ENCODE data around the gene SSH3. TPM values are rescaled to one million over a fixed set of nuclear protein-coding genes. Genes with fewer than 3 reads are reported as not detected.

SSH3 gene
- total RNA-seq, 1 experiment from 2014 or later = 10.0 TPM

DNA sequence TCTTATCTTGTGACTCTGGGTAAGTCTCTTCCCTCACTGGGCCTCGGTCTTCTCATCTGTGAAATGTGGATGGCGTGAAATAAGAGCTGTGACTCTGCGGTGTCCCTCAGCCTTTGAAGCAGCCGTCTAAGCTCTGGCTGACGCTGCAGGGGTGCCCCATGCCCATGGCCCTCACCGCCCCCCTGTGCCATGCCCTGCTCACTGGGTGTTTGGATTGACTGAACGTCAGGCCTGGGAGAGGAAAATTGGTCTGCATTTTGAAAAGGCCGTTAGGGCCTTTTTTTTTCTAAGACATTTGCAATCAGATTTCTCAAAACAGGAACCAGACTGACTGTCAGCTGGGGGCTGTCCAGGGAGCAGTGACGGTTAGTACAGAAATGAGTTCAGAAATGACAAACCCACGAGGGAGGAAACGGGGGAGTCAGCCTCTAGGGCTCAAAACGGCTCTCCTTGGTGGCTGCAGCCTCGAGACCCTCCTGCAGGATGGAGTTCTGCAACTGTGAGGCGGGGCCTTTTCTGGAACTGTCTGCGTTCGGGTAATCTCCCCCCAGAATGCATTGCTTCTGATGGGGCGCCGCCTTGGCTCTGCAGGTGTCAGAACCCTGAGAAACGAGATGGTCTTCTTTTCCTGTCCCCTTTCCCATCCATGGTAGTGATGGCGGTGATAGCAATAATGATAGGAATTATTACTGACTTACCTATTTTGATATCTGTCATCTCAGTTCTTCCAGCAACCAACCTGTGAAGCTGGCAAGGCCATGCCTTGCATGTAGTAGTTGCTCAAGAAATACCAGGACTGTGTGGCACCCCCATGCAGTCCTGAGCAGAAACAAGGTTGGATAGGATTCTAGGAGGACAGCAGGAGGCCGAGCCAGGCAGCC is 35.0 kb upstream of the SSH3 start:
- DNase-seq (ENCODE audit: low spot score) = no peak

DNA sequence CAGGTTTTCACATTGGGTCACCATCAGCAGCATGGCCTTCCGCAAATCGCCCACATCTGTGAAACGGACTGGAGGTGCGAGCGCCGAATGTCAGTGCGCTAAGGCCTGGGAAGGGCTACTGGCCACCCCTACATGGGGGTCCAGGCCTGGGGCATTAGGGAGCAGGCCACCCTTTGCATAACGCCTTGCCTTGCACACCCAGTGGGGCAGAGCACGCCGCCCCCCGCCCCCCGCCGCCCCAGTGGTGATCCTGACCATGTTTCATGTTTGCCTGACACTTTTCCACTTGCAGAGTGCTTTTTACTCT is 34.4 kb upstream of the SSH3 start:
- no peak for DNase-seq (ENCODE audit: low spot score)

DNA sequence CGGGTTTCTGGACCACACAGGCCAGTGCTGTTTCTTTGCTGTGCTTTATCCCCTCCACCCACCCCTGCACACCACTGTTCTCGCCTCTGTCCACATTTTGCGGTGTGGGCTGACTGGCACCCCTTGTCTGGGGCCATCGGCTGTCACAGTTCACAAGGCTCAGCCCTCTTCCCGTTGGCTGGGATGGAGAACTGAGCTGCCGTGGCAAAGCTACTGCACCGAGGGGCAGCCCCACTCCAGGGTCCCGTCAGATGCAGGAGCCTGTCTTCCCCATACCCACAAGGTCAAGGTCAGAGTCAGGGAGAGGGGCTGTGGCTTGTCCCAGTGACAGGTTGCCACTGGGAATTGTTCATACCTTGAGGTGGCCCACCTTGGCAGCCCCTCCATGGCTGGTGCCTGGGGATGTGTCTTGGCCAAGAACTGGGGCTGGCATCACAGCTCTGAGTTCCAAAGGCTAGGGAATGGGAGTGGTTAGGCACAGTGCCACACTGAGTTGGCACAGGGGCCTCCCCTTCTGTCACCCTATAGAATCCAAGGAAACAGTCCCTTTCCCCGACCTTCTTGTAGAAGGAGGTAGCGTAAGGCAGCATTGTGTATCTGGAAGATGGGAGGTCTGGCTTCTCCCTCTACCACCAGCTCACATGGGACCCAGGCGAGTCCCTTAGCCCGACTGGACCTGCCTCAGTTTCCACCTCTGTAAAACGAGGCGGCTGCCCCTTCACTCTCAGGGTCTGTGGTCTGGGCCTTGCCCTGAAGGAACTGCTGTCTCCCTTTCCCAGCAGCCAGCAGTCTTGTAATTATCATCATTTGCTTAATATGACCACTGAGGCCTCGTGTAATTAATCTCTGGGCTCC is 33.7 kb upstream of the SSH3 start:
- DNase-seq (ENCODE audit: low spot score) = no peak

DNA sequence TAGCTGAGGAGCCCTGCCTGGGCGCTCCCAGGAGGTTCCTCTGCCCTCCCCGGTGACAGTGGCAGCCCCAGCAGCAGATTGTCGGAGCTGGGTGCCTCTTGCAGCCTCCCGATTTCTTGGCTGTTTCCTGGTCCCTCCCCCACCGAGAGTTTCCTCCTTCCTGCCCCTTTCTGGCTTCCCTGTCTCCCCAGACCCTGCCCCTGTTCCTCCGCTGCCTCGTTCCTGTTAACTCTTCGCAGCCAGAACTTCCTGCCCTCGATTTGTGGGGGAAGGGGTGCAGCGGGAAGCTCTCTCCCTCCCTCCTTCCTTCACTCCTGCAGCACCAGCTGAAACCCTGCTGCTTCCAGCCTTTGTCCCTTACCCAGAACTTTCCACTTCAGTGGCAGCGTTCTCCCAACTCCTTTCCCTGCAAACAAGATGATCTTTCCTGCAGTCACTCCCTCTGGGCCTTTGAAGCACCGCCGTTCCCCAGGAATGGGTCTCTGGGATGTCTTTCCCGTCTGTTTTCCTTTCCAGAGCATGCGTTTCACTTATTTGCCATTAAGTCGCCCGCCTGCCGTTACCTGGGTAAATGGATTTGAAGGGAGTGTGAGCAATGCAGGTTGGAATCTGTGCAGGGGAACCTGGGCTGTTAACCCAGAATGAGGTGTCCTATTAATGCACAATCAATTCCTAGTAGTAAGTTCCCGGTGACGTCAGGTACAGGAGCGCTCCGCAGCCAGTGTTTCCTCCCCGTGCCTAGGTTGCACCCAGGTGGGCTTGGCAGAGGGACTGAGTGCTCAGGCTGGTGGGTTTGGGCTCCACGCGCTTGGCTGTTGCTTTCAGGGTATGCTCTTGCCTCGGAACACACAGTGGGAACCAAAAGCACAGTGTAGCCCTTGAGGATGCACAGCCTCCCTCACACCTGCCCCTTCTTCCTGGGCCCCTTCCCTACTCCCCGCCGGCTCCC is 32.8 kb upstream of the SSH3 start:
- DNase-seq (ENCODE audit: low spot score) = no peak

DNA sequence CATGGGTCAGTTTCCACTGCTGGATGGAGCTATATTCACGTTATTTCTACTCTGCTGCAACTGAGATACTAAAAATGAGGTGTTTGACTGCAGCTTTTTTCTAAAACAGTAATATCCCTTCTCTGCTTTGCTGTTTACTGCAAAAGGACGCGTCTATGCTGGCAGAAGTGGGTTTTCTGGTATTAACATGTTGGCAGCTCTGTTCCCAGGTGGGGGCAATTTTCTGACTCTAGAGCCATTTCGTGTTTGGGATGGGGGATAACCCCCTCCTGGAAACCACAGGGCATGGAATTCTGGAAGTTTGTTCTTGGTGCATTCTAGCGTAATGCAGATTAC is 32.2 kb upstream of the SSH3 start:
- DNase-seq (ENCODE audit: low spot score) = no peak

DNA sequence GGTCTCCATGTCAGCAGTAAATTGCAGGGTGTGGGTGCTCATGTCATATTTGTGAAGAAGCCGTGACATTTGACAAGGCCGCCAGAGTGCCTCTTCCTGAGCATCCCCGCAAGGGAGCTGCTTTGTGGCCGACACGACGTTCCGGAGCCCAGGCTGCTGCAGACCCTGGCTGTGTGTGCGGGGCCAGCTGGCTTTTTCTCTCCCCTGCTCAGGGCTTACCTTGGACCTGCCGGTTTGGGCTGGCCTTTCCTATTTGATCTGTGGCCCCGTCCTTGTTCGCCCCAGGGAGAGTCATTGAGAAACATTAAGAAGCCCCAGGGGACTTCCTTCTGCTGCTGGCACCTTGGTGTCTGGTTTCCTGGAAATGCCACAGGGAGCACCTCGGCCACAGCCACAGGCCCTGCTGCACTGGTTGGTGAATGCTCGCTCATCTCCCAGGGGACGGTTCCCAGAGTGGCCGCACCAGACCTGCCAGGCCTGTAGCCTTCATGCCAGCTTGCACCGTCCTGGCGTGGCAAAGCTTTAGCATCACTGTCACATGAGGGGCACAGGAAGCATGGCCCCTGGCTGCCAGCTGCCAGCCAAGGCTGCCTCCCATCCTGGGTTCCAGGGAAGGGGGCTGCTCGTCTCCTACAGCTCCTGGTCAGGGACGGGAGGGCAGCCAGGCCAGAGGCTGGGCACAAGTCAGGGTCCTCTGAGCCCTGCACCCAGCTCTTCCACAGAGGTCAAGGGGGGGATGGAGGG is 31.6 kb upstream of the SSH3 start:
- DNase-seq (ENCODE audit: low spot score) = no peak

DNA sequence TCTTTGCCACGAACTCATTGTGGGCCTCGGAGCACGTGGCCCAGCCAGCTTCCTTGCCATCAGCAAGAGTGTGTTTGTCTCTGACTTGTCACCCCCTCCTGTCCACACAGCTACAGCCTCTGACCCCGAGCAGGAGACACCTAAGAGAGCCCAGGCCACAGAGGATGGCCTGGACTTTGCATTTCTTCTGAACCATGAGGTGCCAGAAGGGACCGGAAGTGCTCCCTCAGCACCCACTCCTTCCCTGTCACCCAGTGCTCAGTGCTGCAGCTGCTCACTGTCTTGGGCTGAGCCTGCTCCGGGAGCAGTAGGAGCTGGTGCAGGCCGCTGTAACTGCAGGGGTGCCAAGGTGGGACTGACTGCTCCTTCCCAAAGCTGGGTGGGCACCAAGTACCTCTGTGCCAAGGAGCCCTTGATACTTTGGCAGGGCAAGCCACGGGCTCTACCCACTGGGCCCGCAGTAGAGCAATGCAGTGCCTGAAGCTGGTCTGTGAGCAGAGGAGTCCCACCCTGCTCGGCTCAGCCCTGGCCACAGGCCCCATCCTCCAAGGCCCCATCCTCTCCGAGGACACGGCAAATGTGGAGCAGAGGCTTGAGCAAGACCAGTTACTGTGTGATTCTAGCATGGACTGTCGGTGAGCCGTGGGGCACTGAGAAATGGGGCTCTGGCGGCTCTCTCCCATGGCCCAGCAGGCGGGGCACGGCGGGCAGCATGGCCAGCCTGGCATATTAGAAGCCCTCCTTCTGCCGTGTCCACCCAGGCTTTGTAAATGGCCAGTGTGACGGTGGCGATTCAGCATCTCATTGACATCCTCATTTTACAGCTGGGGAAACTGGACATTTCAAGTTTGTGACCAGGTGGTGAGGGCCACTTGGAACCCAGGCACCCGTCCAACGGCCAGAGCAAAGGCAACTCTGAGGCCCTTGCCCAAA is 30.7 kb upstream of the SSH3 start:
- DNase-seq (ENCODE audit: low spot score) = no peak

DNA sequence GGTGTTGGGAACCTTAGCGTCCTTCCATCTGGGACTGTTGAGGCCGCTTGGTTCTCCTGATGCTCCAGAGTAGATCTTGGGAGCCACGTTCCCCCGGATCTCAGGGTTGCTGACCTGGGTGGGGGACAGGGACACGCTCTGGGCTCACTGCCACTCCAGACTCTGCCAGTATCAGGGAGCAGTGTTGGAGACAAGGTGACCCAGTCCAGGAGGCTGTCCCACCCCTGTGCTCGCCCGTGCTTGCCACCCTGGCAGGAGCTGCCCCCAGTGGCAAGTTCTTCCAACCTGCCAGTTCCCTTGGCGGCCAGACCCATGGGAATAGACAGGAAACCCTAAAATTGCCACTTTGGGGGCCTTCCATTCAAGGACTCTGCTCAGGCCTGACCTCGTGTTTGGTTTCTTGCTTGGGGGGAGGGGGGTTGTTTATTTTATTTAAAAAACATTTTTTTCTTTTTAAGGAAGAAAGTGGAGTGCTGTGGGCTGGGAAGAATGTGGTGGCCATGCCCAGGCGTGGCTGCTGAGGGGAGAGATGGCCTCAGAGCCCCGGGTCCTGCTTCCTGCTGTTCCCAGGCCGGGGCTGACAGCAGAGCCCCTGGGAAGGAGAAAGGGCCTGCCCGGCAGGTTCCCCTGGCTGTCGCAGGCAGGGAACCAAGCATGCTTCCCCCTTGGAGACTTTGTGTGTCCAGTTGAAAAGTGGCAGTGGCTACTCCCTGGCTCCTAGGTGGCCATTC is 29.9 kb upstream of the SSH3 start:
- DNase-seq (ENCODE audit: low spot score) = no peak

DNA sequence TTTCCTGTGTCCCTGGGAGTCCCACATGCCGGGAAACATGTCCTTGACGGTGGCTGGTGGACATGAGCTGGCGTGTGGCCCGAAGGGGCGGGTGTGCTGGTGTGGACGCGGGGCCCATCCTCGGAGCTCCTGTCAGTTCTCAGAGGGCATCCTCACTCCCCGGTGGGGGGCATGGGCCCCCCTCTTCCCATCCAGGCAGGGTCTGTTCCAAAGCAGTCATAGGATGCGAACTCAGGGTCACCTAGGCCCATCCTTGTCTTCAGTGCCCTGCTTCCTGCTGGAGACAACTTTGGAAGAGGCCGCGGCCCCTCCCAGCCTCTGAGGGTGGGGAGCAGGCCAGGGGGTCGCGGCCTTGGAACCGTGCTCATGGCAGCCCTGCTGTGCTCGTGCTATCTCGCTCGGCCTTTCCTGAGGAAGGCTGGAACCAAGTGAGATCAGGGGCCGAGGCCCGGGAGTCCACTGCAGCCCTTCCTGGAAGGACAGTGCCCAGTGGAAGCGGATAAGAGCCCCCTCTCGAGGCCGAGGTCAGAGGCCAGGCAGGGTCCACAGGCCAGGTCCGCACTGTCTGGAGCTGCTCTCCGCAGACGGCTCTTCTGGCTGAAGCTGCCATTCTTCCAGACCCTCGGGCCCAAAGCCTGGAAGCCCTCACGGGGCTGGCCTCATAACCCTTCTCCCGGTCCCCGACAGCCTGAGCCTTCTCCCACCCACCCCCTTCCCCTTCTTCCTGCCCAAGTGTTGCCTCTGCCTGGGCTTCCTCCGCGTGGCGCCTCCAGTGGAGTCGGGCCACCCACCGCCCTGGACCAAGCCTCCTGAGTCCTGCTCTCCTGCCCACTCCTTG is 28.3 kb upstream of the SSH3 start:
- no peak for DNase-seq (ENCODE audit: low spot score)

DNA sequence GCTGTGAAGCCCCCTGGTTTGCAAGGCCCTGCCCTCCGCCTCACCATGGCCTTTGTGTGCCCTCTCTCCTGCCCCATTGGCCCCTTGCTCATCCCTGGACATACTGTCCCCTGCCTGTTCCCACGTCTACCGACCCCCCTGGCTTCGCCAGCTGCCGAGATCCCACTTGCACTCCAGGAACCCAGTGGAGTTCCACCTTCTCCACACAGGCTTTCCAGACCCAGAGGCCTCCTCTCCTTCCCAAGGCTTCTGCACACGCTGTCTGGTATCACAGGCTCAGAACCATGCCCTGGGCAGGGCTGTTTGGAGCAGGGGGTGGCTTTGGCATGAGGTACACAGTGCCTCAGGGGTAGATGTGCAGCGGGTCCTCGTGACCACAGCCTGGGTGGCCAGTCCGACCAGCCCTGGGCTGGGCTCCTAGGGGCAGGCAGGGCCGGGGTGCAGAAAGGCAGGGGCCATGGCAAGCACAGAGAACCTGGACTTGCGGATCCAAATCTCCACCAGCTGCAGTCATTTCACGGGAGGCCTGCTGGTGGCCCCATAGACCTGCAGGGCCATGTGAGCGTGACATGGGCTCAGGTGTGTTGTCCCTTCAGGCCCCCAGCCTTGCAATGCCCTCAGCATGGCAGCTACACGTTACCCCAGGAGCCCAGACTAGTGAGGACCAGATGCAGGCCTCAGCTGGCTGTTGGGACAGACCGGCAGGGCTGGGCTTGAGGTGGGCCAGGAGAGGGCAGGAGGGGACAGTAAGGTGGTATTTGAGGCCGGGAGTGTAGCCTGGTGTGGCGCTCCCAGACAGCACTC is 27.5 kb upstream of the SSH3 start:
- no peak for DNase-seq (ENCODE audit: low spot score)

DNA sequence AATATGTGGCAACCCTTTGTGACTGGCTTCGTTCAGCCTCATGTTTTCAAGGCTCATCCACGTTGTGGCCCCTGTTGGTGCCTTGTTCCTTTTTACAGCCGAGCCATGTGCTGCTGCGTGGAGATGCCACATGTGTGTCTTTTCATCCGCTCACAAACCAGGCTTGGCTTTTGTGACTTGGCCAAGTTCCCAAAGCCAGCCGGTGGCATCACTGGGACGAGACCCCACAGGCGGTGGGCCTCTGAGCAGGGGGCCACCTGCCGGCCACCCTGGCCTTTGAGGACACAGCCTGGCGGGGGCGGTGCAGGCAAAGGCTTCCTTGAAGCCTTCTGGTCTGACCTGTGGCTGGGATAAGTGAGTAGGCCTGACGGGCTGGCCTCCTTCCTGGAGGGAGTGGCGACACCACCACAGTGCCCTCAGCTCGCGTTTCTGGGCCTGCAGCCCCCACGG is 26.5 kb upstream of the SSH3 start:
- no peak for DNase-seq (ENCODE audit: low spot score)

DNA sequence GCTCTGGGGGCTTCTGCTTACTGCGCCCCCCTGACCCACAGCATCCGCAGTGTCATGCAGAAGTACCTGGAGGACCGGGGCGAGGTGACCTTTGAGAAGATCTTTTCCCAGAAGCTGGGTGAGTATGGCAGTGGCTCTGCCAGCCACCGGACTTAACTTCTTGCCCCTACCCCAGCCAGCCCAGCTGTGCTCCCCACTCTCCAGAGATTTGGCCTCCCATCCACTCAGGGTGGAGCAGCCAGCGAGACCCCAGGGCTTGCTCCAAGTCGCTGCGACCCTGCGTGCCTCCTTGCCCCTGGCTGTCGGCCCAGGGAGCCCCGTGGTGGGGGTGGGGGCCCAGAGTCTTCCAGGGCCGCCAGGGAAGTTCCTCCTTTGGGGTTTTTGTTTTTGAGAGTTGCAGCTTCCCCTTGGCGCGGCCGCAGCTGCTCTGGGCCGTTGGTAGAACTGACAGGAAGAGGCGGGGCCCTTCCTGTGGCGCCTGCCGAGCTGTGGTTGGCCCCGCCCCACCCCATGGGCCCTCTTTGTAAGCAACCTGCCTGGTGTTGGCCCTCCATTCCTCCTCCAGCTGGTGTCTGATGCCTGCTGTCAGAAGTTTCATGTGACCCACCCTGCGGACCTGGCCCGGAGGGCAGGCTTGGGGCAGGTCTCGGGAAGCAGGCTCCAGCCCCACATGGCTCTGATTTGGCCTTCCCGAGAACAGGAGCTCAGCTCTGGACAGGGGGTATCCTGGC is 25.9 kb upstream of the SSH3 start:
- peak; percentile 81 for DNase-seq (ENCODE audit: low spot score)

DNA sequence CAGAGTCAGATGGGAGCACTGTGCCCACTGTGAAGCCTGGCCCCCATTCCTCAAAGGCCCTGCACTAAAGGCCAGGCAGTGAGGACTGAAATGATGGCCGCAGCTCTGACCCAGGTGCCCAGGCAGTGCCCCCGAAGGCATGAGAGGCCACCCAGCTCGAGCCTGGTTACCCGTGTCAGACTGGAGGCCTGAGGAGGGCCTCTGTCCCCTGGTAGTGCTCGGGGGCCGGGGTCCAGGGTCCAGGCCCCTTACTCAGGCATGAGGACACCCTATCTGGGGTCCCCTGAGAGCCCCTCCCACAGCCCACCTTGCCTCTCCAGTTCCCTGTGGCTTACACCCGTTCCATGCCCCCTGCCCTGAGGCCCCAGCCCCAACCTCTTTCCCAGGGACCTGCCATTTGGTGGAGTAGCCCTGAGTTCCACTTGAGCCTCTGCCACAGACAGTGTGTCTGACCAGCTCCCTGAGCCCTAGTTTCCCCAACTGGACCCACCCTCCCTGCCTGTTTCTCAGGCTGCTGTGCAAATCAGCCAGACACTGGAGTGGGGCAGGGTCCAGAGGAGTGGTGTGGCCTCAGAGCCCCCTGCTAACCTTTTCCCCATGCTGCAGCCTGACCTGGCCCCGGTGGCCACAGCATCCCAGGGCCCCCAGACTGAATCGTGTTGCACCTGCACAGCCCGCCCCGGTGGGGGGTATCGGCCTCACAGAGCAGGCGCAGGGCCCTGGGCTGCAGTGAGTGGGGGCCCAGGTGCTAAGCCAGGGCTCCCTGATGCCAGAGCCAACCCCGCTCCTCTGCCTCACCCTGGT is 25.0 kb upstream of the SSH3 start:
- no peak for DNase-seq (ENCODE audit: low spot score)

DNA sequence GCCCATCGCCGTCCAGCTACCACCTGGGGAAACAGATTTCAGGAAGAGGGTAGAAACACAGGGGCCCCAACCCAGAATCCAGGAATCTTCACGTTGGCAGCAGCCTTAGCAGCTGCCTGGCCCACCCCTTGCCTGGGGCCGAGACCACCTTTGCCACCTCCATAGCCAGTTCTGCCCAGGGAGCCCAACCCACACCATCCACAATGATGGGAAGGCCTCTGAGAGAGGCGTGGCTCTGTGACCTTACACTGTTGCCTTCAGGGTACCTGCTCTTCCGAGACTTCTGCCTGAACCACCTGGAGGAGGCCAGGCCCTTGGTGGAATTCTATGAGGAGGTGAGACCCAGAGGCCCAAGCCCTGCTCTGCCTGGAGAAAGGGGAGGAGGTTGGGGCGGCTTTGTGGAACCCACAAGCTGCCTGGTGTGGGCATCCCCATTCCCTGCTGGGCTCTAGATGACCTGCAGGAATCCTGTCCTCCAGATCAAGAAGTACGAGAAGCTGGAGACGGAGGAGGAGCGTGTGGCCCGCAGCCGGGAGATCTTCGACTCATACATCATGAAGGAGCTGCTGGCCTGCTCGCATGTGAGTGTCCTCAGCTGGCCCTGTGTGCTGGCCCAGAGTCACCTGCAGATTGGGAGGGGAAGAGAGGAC is 24.3 kb upstream of the SSH3 start:
- no peak for DNase-seq (ENCODE audit: low spot score)

DNA sequence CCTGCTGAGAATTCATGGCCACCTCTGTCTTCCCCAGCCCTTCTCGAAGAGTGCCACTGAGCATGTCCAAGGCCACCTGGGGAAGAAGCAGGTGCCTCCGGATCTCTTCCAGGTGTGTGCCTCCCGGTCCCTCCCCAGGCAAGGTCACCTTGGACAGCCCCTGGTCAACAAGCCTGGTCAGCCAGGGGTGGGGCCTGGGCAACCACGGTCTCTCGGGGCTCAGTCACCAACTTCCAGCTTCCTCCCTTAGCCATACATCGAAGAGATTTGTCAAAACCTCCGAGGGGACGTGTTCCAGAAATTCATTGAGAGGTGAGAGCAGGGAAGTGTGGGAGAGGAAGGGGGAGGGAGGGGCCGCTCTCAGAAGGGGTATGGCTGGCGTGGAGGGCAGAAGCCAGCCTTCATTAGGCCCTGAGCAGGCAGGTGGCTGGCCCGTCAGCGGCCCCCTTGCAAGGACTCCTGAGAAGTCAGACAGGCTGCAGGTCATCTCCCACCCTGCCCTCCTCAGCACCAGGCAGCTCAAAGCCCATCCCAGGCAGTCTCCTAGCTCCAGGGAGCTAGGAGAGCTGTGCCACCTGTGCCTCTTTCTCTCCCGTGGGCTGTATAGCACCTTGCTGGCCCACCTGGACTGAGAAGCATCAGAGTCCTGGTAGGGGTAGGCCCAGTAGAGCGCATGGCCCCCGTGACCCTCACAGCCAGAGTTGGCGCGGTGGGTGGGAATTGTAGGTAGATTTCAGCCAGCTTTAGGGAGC is 23.6 kb upstream of the SSH3 start:
- no peak for DNase-seq (ENCODE audit: low spot score)

Data from A172 (cell line).